H9 (cell line): ENCODE data around the gene SLC15A3. TPM values are rescaled to one million over a fixed set of nuclear protein-coding genes. Genes with fewer than 3 reads are reported as not detected.

Experiments
- DNase-seq: peaks from one replicate; pipeline ENCODE4 v3.0.0-alpha.2; 2017
- H2AFZ ChIP-seq: one replicate; pipeline ENCODE4 v1.6.1; 2013; ENCODE audit warnings: mild to moderate bottlenecking, low read length, control low read depth, moderate library complexity
- H2AK5ac ChIP-seq: 2 replicates; pipeline ENCODE4 v1.6.1; 2013; ENCODE audit warnings: low read length, control low read depth, mixed read lengths; ENCODE audit not compliant: insufficient read length
- H2BK120ac ChIP-seq: one replicate; pipeline ENCODE4 v1.6.1; 2013; ENCODE audit warnings: low read depth, mild to moderate bottlenecking, low read length, control low read depth, inconsistent platforms; ENCODE audit not compliant: poor library complexity, severe bottlenecking
- H2BK12ac ChIP-seq: 2 replicates; pipeline ENCODE4 v1.6.1; 2013; ENCODE audit warnings: low read length, control low read depth, mixed read lengths, low read depth; ENCODE audit not compliant: insufficient read length
- H2BK15ac ChIP-seq: 2 replicates; pipeline ENCODE4 v1.6.1; 2013; ENCODE audit warnings: low read depth, low read length, control low read depth
- H2BK20ac ChIP-seq: one replicate; pipeline ENCODE4 v1.6.1; 2013; ENCODE audit warnings: low read depth, mild to moderate bottlenecking, low read length, control low read depth, inconsistent platforms; ENCODE audit not compliant: poor library complexity, severe bottlenecking
- H2BK5ac ChIP-seq: 2 replicates; pipeline ENCODE4 v1.6.1; 2013; ENCODE audit warnings: low read length, control low read depth, mixed read lengths; ENCODE audit not compliant: insufficient read length
- H3K14ac ChIP-seq: 2 replicates; pipeline ENCODE4 v1.6.1; 2013; ENCODE audit warnings: low read length, control low read depth; ENCODE audit not compliant: insufficient read depth
- H3K18ac ChIP-seq: 2 replicates; pipeline ENCODE4 v1.6.1; 2013; ENCODE audit warnings: low read depth, mild to moderate bottlenecking, mixed read lengths, low read length, control low read depth; ENCODE audit not compliant: insufficient read length
- H3K23ac ChIP-seq: 2 replicates; pipeline ENCODE4 v1.6.1; 2013; ENCODE audit warnings: low read length, control low read depth, mixed read lengths, low read depth; ENCODE audit not compliant: insufficient read length
- H3K23me2 ChIP-seq: 2 replicates; pipeline ENCODE4 v1.6.1; 2013; ENCODE audit warnings: low read depth, mild to moderate bottlenecking, mixed read lengths, low read length, control low read depth; ENCODE audit not compliant: insufficient read length, poor library complexity, severe bottlenecking
- H3K27ac ChIP-seq: 2 replicates; pipeline ENCODE4 v1.5.1; 2013; ENCODE audit warnings: low read length, control low read depth, mixed read lengths, low read depth; ENCODE audit not compliant: insufficient read length
- H3K27me3 ChIP-seq: 2 replicates; pipeline ENCODE4 v1.6.1; 2013; ENCODE audit warnings: low read length, control low read depth, inconsistent platforms; ENCODE audit not compliant: insufficient read depth
- H3K4ac ChIP-seq: 2 replicates; pipeline ENCODE4 v1.6.1; 2013; ENCODE audit warnings: low read depth, mild to moderate bottlenecking, control low read depth, inconsistent platforms, low read length, moderate library complexity
- H3K4me1 ChIP-seq: 2 replicates; pipeline ENCODE4 v1.6.1; 2013; ENCODE audit warnings: low read length, control low read depth, inconsistent platforms; ENCODE audit not compliant: insufficient read depth
- H3K4me2 ChIP-seq: 2 replicates; pipeline ENCODE4 v1.6.1; 2013; ENCODE audit warnings: low read length, control low read depth, mixed read lengths; ENCODE audit not compliant: insufficient read length, insufficient read depth
- H3K56ac ChIP-seq: 2 replicates; pipeline ENCODE4 v1.6.1; 2013; ENCODE audit warnings: low read depth, mild to moderate bottlenecking, mixed read lengths, low read length, control low read depth; ENCODE audit not compliant: insufficient read length
- H3K79me1 ChIP-seq: 2 replicates; pipeline ENCODE4 v1.6.1; 2013; ENCODE audit warnings: low read depth, mild to moderate bottlenecking, moderate library complexity, low read length, control low read depth, inconsistent platforms; ENCODE audit not compliant: insufficient read depth, poor library complexity, severe bottlenecking
- H3K79me2 ChIP-seq: 2 replicates; pipeline ENCODE4 v1.6.1; 2013; ENCODE audit warnings: low read length, control low read depth, inconsistent platforms; ENCODE audit not compliant: insufficient read depth
- H3K9ac ChIP-seq: 2 replicates; pipeline ENCODE4 v1.6.1; 2013; ENCODE audit warnings: low read length, control low read depth, mixed read lengths; ENCODE audit not compliant: insufficient read length; ENCODE audit errors: extremely low read depth
- H3K9me3 ChIP-seq: one replicate; pipeline ENCODE4 v1.6.1; 2013; ENCODE audit warnings: low read depth, low read length, inconsistent platforms; ENCODE audit not compliant: control insufficient read depth
- H3T11ph ChIP-seq: one replicate; pipeline ENCODE4 v1.6.1; 2013; ENCODE audit warnings: mild to moderate bottlenecking, low read length, control low read depth, inconsistent platforms
- H4K20me1 ChIP-seq: one replicate; pipeline ENCODE4 v1.6.1; 2013; ENCODE audit not compliant: control insufficient read depth, insufficient read length, insufficient read depth
- H4K5ac ChIP-seq: 2 replicates; pipeline ENCODE4 v1.6.1; 2013; ENCODE audit warnings: low read depth, mild to moderate bottlenecking, mixed read lengths, low read length, control low read depth; ENCODE audit not compliant: insufficient read length
- H4K8ac ChIP-seq: replicated peaks from 2 replicates; pipeline ENCODE4 v1.6.1; 2013; ENCODE audit warnings: low read length, control low read depth, mixed read lengths, low read depth; ENCODE audit not compliant: insufficient read length
- H4K91ac ChIP-seq: 2 replicates; pipeline ENCODE4 v1.6.1; 2013; ENCODE audit warnings: low read depth, mild to moderate bottlenecking, moderate library complexity, mixed read lengths, low read length, control low read depth; ENCODE audit not compliant: insufficient read length
- H3K27ac Mint-ChIP-seq, 3 experiments: 2 replicates in 2 of 3; 3 replicates in 1 of 3; pipeline ENCODE4 v1.8.0; 2020 to 2021; ENCODE audit warnings: mixed read lengths in 3 of 3, mild to moderate bottlenecking in 1 of 3, moderate library complexity in 1 of 3
- H3K27me3 Mint-ChIP-seq: 2 replicates; pipeline ENCODE4 v1.8.0; 2021; ENCODE audit warnings: low read depth, mild to moderate bottlenecking, moderate library complexity, mixed read lengths
- H3K36me3 Mint-ChIP-seq, 3 experiments: 2 replicates in 2 of 3; 3 replicates in 1 of 3; pipeline ENCODE4 v1.8.0; 2020 to 2021; ENCODE audit warnings: low read depth in 3 of 3, mixed read lengths in 3 of 3; ENCODE audit not compliant: insufficient read depth in 1 of 3
- H3K4me1 Mint-ChIP-seq, 2 experiments: 2 replicates each; pipeline ENCODE4 v1.8.0; 2020; ENCODE audit warnings: mixed read lengths in 2 of 2
- H3K4me3 Mint-ChIP-seq, 2 experiments: 2 replicates in 1 of 2; 3 replicates in 1 of 2; pipeline ENCODE4 v1.8.0; 2020 to 2021; ENCODE audit warnings: mild to moderate bottlenecking in 2 of 2, mixed read lengths in 2 of 2, moderate library complexity in 1 of 2
- H3K9me3 Mint-ChIP-seq, 2 experiments: 2 replicates in 1 of 2; 3 replicates in 1 of 2; pipeline ENCODE4 v1.8.0; 2020; ENCODE audit warnings: mild to moderate bottlenecking in 2 of 2, mixed read lengths in 2 of 2, moderate library complexity in 1 of 2
- WGBS: extraction: QIAGEN DNeasy Blood & Tissue Kit; methylation state at CpG from one replicate; pipeline ENCODE4 v1.1.7; 2013; ENCODE audit warnings: missing lambda C conversion rate, low lambda C conversion rate, mixed read lengths; ENCODE audit not compliant: insufficient read length; ENCODE audit errors: extremely low coverage; 5-methylcytosine and 5-hydroxymethylcytosine counted together
- total RNA-seq: library from RNA; stranded (reverse); gene quantifications from 2 replicates; pipeline ENCODE4 v1.2.1, GENCODE V29; 2021
- TF ChIP-seq, protein P1 (sequence below): fragments of 200-600 bp; sonication (generic); conservative IDR thresholded peaks from 3 replicates; pipeline ENCODE4 v1.8.0; 2021; ENCODE audit warnings: antibody characterized with exemption, mild to moderate bottlenecking

SLC15A3 gene
- total RNA-seq, 1 experiment from 2014 or later = 7.0 TPM

DNA sequence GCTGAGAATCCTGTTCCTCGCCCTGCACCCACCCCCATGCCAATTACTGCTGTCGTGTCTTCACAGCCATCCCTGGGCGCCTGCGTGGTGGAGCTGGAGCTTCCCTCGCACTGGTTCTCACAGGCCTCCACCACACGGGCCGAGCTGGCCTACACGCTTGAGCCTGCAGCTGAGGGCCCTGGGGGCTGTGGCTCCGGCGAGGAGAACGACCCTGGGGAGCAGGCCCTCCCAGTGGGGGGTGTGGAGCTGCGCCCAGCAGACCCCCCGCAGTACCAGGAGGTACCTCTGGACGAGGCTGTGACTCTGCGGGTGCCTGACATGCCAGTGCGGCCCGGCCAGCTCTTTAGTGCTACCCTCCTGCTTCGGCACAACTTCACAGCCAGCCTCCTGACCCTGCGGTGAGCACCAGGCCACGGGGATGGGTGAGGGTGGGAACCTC lies 23.4 kb downstream of the SLC15A3 start:
- Mint-ChIP-seq H3K9me3 (no peaks in the 10 kb centered on the region), H3K36me3 (peaks cover 31 to 58% (median 45%) of the 10 kb centered on the region in 3 experiments; a peak in 6 of 7 replicates), H3K27me3 (peaks cover 7% of the 10 kb centered on the region), H3K4me1 (peaks cover 21 to 29% of the 10 kb centered on the region in 2 experiments), H3K27ac (no peak overlapping the region), H3K4me3 (no peak overlapping the region)
- no peak for DNase-seq
- Histone ChIP-seq H2BK15ac (no peak overlapping the region), H2AK5ac (no peak overlapping the region), H3K56ac (no peak overlapping the region), H3K4me2 (no peak overlapping the region), H2BK12ac (no peak overlapping the region), H2BK5ac (no peak overlapping the region), H4K91ac (no peak overlapping the region), H3K9me3 (no peaks in the 10 kb centered on the region), H2BK20ac (no peak overlapping the region), H2BK120ac (no peak overlapping the region), H4K5ac (no peak overlapping the region), H3K79me1 (no peaks in the 10 kb centered on the region), H3K27me3 (no peaks in the 10 kb centered on the region), H4K20me1 (no peaks in the 10 kb centered on the region), H3K23ac (no peak overlapping the region), H3K79me2 (no peaks in the 10 kb centered on the region), H3K14ac (no peak overlapping the region), H2AFZ (no peak overlapping the region), H3K9ac (no peak overlapping the region), H3K27ac (no peak overlapping the region), H4K8ac (no peak overlapping the region), H3T11ph (no peak overlapping the region), H3K4me1 (peaks cover 2% of the 10 kb centered on the region; the same call in 1 of the 2 replicates), H3K4ac (no peak overlapping the region), H3K18ac (no peak overlapping the region), H3K23me2 (peaks cover 10% of the 10 kb centered on the region)
- WGBS = no CpG with 5 or more reads among the region's 20 CpGs
- TF ChIP-seq, protein P1, sequence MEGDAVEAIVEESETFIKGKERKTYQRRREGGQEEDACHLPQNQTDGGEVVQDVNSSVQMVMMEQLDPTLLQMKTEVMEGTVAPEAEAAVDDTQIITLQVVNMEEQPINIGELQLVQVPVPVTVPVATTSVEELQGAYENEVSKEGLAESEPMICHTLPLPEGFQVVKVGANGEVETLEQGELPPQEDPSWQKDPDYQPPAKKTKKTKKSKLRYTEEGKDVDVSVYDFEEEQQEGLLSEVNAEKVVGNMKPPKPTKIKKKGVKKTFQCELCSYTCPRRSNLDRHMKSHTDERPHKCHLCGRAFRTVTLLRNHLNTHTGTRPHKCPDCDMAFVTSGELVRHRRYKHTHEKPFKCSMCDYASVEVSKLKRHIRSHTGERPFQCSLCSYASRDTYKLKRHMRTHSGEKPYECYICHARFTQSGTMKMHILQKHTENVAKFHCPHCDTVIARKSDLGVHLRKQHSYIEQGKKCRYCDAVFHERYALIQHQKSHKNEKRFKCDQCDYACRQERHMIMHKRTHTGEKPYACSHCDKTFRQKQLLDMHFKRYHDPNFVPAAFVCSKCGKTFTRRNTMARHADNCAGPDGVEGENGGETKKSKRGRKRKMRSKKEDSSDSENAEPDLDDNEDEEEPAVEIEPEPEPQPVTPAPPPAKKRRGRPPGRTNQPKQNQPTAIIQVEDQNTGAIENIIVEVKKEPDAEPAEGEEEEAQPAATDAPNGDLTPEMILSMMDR = no peak
